DND-41 (cell line): Measurements from ENCODE around the gene FIGNL1.
A peak's percentile ranks its signal among the peaks of the same experiment; 100 is the strongest.

ENCODE experiments used
- ATAC-seq: fragments of 200-7000 bp; cut with Tn5 transposase; 3 replicates; pipeline ENCODE4 v1.9.1; 2021; ENCODE audit warnings: low read depth; ENCODE audit not compliant: insufficient read depth
- DNase-seq: peaks from one replicate; pipeline ENCODE4 v3.0.0-alpha.2; 2020
- H2AFZ ChIP-seq: 2 replicates; pipeline ENCODE4 v1.6.0; 2012; ENCODE audit warnings: low read depth, low read length
- H3K27ac ChIP-seq: 2 replicates; pipeline ENCODE4 v1.5.1; 2012; ENCODE audit warnings: low read length, inconsistent platforms
- H3K27me3 ChIP-seq: fragments of 200-600 bp; sonication (generic); 2 replicates; pipeline ENCODE4 v1.6.0; 2012; ENCODE audit warnings: low read length, mild to moderate bottlenecking, inconsistent platforms; ENCODE audit not compliant: insufficient read depth, poor library complexity
- H3K36me3 ChIP-seq: 2 replicates; pipeline ENCODE4 v1.5.1; 2012; ENCODE audit warnings: low read length, inconsistent platforms; ENCODE audit not compliant: insufficient read depth
- H3K4me1 ChIP-seq: 2 replicates; pipeline ENCODE4 v1.5.1; 2012; ENCODE audit warnings: mild to moderate bottlenecking, low read length; ENCODE audit not compliant: insufficient read depth
- H3K4me2 ChIP-seq: 2 replicates; pipeline ENCODE4 v1.6.0; 2012; ENCODE audit warnings: mild to moderate bottlenecking, moderate library complexity, low read length, inconsistent platforms; ENCODE audit not compliant: insufficient read depth
- H3K4me3 ChIP-seq, 2 experiments: fragments of 200-600 bp in 1 of 2; shearing (Covaris generic) in 1 of 2; 2 replicates each; pipeline ENCODE4 v1.5.1; 2012 to 2016; ENCODE audit warnings: inconsistent platforms in 2 of 2, low read length in 2 of 2, mild to moderate bottlenecking in 2 of 2, low read depth in 1 of 2, moderate library complexity in 1 of 2
- H3K79me2 ChIP-seq: 2 replicates; pipeline ENCODE4 v1.6.0; 2012; ENCODE audit warnings: low read length, inconsistent platforms; ENCODE audit not compliant: insufficient read depth
- H3K9ac ChIP-seq: 2 replicates; pipeline ENCODE4 v1.6.0; 2012; ENCODE audit warnings: low read depth, mild to moderate bottlenecking, inconsistent platforms, low read length, moderate library complexity
- H3K9me3 ChIP-seq: 2 replicates; pipeline ENCODE4 v1.5.1; 2012; ENCODE audit warnings: low read length, moderate library complexity, mild to moderate bottlenecking, inconsistent platforms; ENCODE audit not compliant: insufficient read depth, severe bottlenecking
- H4K20me1 ChIP-seq: 2 replicates; pipeline ENCODE4 v1.6.0; 2012; ENCODE audit warnings: low read length; ENCODE audit not compliant: insufficient read depth
- CTCF ChIP-seq: IDR thresholded peaks from 2 replicates; pipeline ENCODE4 v1.5.1; 2012; ENCODE audit warnings: borderline replicate concordance, low read length, moderate library complexity, mild to moderate bottlenecking; ENCODE audit not compliant: poor library complexity, severe bottlenecking; ENCODE audit errors: extremely low read depth
- EZH2 ChIP-seq: IDR thresholded peaks from 3 replicates; pipeline ENCODE4 v1.6.1; 2012; ENCODE audit warnings: borderline replicate concordance, low read depth, mild to moderate bottlenecking, moderate library complexity, low read length, inconsistent platforms; ENCODE audit not compliant: severe bottlenecking

The FIGNL1 gene

GRCh38 chr7:50466815-50467585 is 16.9 kb upstream of the FIGNL1 start:
- H3K36me3 ChIP-seq: no peaks in the 10 kb centered on the region
- H3K27ac ChIP-seq: no peak overlapping the region
- H3K9me3 ChIP-seq: no peaks in the 10 kb centered on the region
- no peak overlapping the region for H3K4me3 ChIP-seq
- H2AFZ ChIP-seq: peak overlapping the region; percentile 90; the same call in 1 of the 2 replicates
- DNase-seq (no peak), ATAC-seq (no peak)
- TF ChIP-seq EZH2: no peak
- no peak for TF ChIP-seq CTCF
- no peaks in the 10 kb centered on the region for H3K79me2 ChIP-seq
- no peaks in the 10 kb centered on the region for H4K20me1 ChIP-seq
- H3K27me3 ChIP-seq: no peaks in the 10 kb centered on the region
- H3K9ac ChIP-seq: peak overlapping the region; percentile 27; the same call in 1 of the 2 replicates
- H3K4me2 ChIP-seq: no peak overlapping the region
- peaks cover 12% of the 10 kb centered on the region for H3K4me1 ChIP-seq

- Histone ChIP-seq H3K4me1 (peaks cover 7% of the 10 kb centered on the region), H3K27me3 (no peaks in the 10 kb centered on the region), H3K36me3 (no peaks in the 10 kb centered on the region), H3K27ac (no peak overlapping the region), H4K20me1 (no peaks in the 10 kb centered on the region), H3K9ac (no peak overlapping the region), H2AFZ (no peak overlapping the region), H3K79me2 (no peaks in the 10 kb centered on the region), H3K4me3 (no peak overlapping the region), H3K9me3 (no peaks in the 10 kb centered on the region), H3K4me2 (no peak overlapping the region)
- ATAC-seq (no peak), DNase-seq (no peak)
- TF ChIP-seq EZH2 (no peak), CTCF (no peak)
Measured at GRCh38 chr7:50463035-50463434, 12.9 kb upstream of the FIGNL1 start.

GRCh38 chr7:50462361-50462760 is 12.2 kb upstream of the FIGNL1 start:
- peaks cover under 1% of the 10 kb centered on the region for H3K4me1 ChIP-seq
- no peak overlapping the region for H3K4me3 ChIP-seq
- no peaks in the 10 kb centered on the region for H3K79me2 ChIP-seq
- no peaks in the 10 kb centered on the region for H4K20me1 ChIP-seq
- H3K36me3 ChIP-seq: no peaks in the 10 kb centered on the region
- no peak for TF ChIP-seq EZH2
- TF ChIP-seq CTCF: no peak
- H3K9me3 ChIP-seq: no peaks in the 10 kb centered on the region
- H3K27me3 ChIP-seq: no peaks in the 10 kb centered on the region
- H3K27ac ChIP-seq: no peak overlapping the region
- DNase-seq: no peak
- no peak overlapping the region for H2AFZ ChIP-seq
- no peak overlapping the region for H3K4me2 ChIP-seq
- ATAC-seq: no peak
- H3K9ac ChIP-seq: no peak overlapping the region
